ENCODE measurements around the gene NAP1L1.

DNA sequence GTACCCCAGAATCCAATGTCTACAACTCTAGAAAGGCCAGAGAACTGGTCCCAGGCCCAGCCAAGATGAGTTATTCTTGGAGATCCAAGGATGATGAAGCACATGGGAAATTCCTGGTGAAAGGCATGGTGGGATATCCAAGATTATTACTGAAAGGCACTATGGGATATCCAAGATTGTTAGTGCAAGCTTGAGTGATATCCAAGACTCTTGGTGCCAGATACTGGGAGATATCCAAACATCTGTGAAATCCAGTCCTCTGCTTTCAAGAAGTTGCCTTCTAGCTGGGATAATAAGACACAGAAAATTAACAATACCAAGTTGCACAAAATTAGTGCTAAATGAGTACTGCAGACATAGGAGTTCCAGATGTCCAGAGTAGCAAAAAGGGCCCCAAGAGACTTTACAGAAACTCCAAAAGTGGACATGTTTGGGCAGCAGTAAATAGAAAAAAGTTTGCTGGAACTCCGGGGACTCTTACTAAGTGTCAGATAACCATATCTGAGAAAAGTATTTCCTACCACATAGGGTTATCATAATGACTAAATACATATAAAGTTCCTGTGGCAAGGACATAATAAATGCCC lies 87.5 kb downstream of the NAP1L1 start:
- TF ChIP-seq, protein P1, sequence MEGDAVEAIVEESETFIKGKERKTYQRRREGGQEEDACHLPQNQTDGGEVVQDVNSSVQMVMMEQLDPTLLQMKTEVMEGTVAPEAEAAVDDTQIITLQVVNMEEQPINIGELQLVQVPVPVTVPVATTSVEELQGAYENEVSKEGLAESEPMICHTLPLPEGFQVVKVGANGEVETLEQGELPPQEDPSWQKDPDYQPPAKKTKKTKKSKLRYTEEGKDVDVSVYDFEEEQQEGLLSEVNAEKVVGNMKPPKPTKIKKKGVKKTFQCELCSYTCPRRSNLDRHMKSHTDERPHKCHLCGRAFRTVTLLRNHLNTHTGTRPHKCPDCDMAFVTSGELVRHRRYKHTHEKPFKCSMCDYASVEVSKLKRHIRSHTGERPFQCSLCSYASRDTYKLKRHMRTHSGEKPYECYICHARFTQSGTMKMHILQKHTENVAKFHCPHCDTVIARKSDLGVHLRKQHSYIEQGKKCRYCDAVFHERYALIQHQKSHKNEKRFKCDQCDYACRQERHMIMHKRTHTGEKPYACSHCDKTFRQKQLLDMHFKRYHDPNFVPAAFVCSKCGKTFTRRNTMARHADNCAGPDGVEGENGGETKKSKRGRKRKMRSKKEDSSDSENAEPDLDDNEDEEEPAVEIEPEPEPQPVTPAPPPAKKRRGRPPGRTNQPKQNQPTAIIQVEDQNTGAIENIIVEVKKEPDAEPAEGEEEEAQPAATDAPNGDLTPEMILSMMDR (conservative IDR thresholded peaks at IDR 0.05): no peak
- TF ChIP-seq ZFX (IDR thresholded peaks at IDR 0.05): no peak

Data from C4-2B (cell line).